GM18867 (cell line): ENCODE data around the gene MICAL1.
"Not testable (repeated sequence)": the region's sequence is repeated elsewhere in the genome, so short reads cannot be mapped to it uniquely, and the experiment has no call there.

ENCODE experiments used
- ATAC-seq: cut with Tn5 transposase; IDR thresholded peaks from one replicate; pipeline ENCODE4 v1.9.1; 2021; ENCODE audit warnings: mild to moderate bottlenecking, moderate library complexity; ENCODE audit not compliant: unreplicated experiment

Gene MICAL1

GRCh38 chr6:109477184-109477583 is 21.6 kb upstream of the MICAL1 start:
- ATAC-seq, result no peak

- ATAC-seq, result no peak
Observed at GRCh38 chr6:109475625-109476024, 20.1 kb upstream of the MICAL1 start.

- ATAC-seq, result no peak
Observed at GRCh38 chr6:109474995-109475394, 19.4 kb upstream of the MICAL1 start.

GRCh38 chr6:109473120-109473519 is 17.5 kb upstream of the MICAL1 start:
- no peak for ATAC-seq

- peak; percentile 61 for ATAC-seq
Observed at GRCh38 chr6:109472132-109472995, 16.8 kb upstream of the MICAL1 start.

- ATAC-seq, result no peak
Observed at GRCh38 chr6:109471105-109471810, 15.7 kb upstream of the MICAL1 start.

- no peak for ATAC-seq
Observed at GRCh38 chr6:109469591-109470189, 14.1 kb upstream of the MICAL1 start.

GRCh38 chr6:109467696-109468095 is 12.1 kb upstream of the MICAL1 start:
- ATAC-seq, result no peak

- no peak for ATAC-seq
Observed at GRCh38 chr6:109466212-109466923, 10.8 kb upstream of the MICAL1 start.

- ATAC-seq, result no peak
Observed at GRCh38 chr6:109465772-109466171, 10.2 kb upstream of the MICAL1 start.

GRCh38 chr6:109461733-109462526 is 6.4 kb upstream of the MICAL1 start:
- no peak for ATAC-seq

GRCh38 chr6:109461205-109461604 is 5.6 kb upstream of the MICAL1 start:
- ATAC-seq, result not testable (repeated sequence)

- ATAC-seq, result no peak
Observed at GRCh38 chr6:109460161-109460829, 4.7 kb upstream of the MICAL1 start.

- no peak for ATAC-seq
Observed at GRCh38 chr6:109458774-109459531, 3.4 kb upstream of the MICAL1 start.

GRCh38 chr6:109457562-109457996 is 2.0 kb upstream of the MICAL1 start:
- ATAC-seq, result no peak

GRCh38 chr6:109456710-109457561 is 1.4 kb upstream of the MICAL1 start:
- ATAC-seq, result no peak

GRCh38 chr6:109456111-109456583 is 575 bp upstream of the MICAL1 start:
- no peak for ATAC-seq
